GM18873 (cell line): ENCODE results near the gene VMO1.

Source experiments
- ATAC-seq: cut with Tn5 transposase; IDR thresholded peaks from one replicate; pipeline ENCODE4 v1.9.1; 2021; ENCODE audit warnings: mild to moderate bottlenecking, moderate library complexity, moderate number of reproducible peaks; ENCODE audit not compliant: unreplicated experiment, low FRiP score

The VMO1 gene

GRCh38 chr17:4800462-4801196 lies 14.5 kb upstream of the VMO1 start:
- no peak for ATAC-seq

- no peak for ATAC-seq
Measured at GRCh38 chr17:4796552-4796920, 10.4 kb upstream of the VMO1 start.

GRCh38 chr17:4795168-4795567 lies 9.0 kb upstream of the VMO1 start:
- no peak for ATAC-seq

DNA sequence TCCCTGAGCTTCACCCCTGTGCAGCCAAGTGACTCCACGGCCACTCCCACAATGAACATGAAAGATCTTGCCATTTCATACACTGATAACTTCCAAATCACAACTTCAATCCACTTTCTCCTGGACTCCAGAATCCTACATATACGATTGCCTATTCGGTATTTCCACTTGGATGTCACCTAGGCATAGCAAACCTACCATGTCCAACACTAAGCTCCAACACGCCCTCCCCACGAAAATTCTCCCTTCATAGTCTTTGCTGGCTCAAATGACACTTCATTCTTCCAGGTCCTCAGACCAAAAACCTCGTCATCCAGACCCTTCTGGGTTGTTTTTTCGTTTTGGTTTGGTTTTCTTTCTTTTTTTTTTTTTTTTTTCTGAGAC lies 4.5 kb upstream of the VMO1 start:
- ATAC-seq, result no peak

- peak; percentile 64 for ATAC-seq
Measured at GRCh38 chr17:4789951-4790704, 4.0 kb upstream of the VMO1 start.

DNA sequence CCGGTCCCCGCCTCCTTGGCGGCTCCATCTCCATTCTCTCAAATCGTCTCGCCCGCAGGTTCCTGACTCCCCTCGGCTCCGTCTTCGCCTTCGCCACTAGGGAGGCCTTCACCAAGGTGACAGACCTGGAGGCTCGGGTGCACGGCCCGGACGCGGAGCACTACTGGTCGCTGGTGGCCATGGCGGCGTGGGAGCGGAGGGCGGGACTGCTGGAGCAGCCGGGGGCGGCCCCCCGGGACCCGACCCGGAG lies 3.5 kb upstream of the VMO1 start:
- ATAC-seq, result no peak

DNA sequence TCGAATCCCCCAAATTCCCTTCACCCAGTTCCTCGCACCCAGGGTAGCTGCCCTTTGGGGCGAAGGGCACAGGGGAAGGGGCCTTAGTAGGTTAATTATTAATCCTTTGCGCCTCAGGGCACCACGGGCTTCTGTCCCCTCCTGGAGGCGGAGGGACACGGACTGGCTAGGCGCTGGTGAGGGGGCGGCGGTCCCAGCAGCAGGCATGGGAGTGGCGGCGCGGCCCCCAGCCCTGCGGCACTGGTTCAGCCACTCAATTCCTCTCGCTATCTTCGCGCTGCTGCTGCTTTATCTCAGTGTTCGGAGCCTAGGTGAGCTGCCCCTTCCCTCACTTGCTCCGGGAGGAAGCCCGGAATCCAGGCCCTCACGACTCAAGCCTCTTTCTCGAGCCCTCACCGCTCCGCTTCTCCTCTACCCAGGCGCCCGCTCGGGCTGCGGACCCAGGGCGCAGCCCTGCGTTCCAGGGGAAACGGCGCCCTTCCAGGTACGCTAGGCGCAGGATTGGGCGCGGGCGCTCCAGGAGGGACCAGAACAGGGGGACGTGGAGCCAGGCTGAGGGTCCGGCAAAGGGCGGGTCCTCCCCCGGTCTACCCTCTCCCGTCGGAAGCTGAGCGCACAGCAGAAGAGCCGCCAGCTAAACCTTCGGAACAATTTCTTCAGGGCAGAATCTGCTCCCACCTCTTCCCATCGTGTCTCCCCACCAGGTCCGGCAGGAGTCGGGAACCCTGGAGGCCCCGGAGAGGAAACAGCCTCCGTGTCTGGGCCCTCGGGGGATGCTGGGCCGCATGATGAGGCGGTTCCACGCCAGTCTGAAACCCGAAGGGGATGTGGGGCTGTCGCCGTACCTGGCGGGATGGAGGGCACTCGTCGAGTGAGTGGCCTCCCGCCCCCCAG lies 2.9 kb upstream of the VMO1 start, which contains the start of gene GLTPD2:
GLTPD2 (plus strand) TSS at position 158 of the 894 bp plus-strand sequence; CDS start at position 206, 48 bp downstream.
- peak; percentile 6 for ATAC-seq

GRCh38 chr17:4788159-4788806 lies 2.1 kb upstream of the VMO1 start:
- no peak for ATAC-seq

GRCh38 chr17:4786516-4786915 lies 352 bp upstream of the VMO1 start:
- ATAC-seq, result no peak

DNA sequence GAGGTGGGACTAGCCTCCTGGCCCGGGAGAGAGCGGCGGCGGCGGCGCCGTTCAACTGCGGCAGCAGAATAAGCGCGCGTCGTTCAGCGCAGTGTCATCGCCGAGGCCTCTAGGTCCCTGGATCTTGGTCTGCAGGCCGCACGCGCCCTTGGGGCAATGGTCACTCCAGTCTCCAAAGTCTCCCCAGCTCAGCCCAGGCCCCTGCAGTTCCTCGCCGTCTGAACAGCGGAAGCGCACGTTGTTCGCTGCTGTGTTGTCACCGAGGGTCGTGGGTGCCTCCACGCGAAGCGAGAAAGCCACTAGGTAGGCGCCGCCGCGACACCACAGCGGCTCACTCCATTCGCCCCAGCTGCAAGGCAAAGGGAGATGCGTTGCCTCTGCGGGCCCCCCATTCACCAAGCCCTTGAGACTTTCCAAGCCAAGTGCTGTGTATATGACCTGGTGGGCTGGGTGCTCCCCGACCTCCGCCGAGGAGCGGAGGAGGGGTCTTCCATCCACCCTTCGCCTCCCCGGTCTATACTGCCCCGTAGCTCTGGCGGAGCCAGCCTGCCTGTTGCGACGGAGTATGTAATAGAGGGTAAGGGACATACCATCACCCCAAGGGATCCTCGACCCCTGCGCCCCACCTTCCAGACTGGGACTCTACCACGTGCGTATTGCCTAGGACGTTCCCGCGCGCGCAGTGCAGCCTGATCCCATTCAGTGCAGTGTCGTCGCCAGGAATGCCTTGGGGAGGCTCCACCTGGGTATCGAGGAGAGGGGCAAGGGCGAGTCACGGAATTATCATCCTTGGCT lies 656 bp downstream of the VMO1 start:
- ATAC-seq, result no peak

GRCh38 chr17:4782652-4783051 lies 3.5 kb downstream of the VMO1 start:
- ATAC-seq, result no peak

GRCh38 chr17:4780325-4780955 lies 5.7 kb downstream of the VMO1 start:
- ATAC-seq, result no peak

GRCh38 chr17:4777969-4778760 lies 8.0 kb downstream of the VMO1 start:
- no peak for ATAC-seq

- ATAC-seq, result no peak
Measured at GRCh38 chr17:4772235-4772613, 13.9 kb downstream of the VMO1 start.

DNA sequence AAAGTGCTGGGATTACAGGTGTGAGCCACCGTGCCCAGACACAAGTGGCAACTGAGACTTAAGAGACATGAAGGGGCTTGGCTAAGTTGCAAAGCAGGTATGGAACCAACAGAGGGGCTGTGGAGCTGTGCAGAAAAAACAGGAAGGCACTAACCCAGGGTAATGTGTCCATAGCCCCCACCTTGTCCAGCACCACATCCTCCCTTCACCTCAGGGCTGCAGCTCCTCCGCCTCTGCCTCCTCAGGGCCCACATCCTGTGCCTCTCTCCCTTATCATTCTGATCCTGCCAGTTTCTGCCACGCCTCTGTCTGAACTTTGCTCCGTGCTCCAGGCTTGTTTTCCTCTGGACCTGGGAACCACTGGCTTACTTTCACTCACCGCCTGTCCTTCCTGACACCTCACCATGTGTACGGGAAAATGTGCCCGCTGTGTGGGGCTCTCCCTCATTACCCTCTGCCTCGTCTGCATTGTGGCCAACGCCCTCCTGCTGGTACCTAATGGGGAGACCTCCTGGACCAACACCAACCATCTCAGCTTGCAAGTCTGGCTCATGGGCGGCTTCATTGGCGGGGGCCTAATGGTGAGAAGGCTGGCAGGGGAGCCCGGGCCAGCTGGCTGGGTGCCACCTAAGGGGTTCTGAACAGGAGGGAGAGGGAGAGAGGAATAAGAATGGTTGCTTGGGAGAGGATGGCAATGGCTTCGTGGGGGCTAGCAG lies 14.5 kb downstream of the VMO1 start, which contains the start of gene TM4SF5:
TM4SF5 (plus strand) TSS at position 368 of the 716 bp plus-strand sequence; CDS start at position 405, 37 bp downstream.
- no peak for ATAC-seq

- no peak for ATAC-seq
Measured at GRCh38 chr17:4769628-4770027, 16.5 kb downstream of the VMO1 start.

GRCh38 chr17:4768298-4768697 lies 17.9 kb downstream of the VMO1 start:
- no peak for ATAC-seq

DNA sequence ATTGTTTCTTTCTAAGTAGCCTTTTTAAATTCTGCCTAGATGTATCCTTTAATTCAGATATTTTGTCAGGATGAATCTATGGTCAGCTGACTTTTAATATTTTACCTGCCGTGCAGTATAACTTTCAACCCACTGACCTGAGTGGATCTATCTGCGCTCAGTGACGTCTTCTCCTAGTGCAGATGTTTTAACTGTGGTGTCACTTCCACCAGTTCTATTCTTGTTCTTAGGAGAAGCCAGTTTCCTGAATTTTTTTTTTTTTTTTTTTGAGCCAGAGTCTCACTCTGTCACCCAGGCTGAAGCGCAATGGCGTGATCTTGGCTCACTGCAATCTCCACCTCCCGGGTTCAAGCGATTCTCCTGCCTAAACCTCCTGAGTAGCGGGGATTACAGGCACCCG lies 19.4 kb downstream of the VMO1 start:
- ATAC-seq, result no peak
